HepG2 (cell line): ENCODE measurements around the gene AK2. TPM values are rescaled to one million over a fixed set of nuclear protein-coding genes. Genes with fewer than 3 reads are reported as not detected.

Experiments
- AGO2 ChIP-seq: fragments of 200-400 bp; formaldehyde crosslinking; optimal IDR thresholded peaks from 2 replicates; pipeline ENCODE3; 2017; ENCODE audit warnings: mild to moderate bottlenecking, low read depth, low read length, moderate library complexity
- GABPB1 ChIP-seq: IDR thresholded peaks from 2 replicates; pipeline ENCODE4 v1.6.1; 2016; ENCODE audit warnings: mild to moderate bottlenecking, missing genetic modification reagents, moderate library complexity, missing compliant biosample characterization
- GRHL1 ChIP-seq: sonication (generic); formaldehyde crosslinking; conservative IDR thresholded peaks from 2 replicates; pipeline ENCODE4 v1.8.0; 2022; ENCODE audit warnings: missing genetic modification reagents
- HDAC1 ChIP-seq: sonication (generic); formaldehyde crosslinking; IDR thresholded peaks from 2 replicates; pipeline ENCODE4 v1.5.1; 2020; ENCODE audit warnings: mild to moderate bottlenecking, missing genetic modification reagents
- HMGXB3 ChIP-seq: sonication (generic); formaldehyde crosslinking; IDR thresholded peaks from 2 replicates; pipeline ENCODE4 v1.4.0; 2020; ENCODE audit warnings: missing genetic modification reagents, borderline replicate concordance
- KDM2A ChIP-seq: sonication (generic); formaldehyde crosslinking; IDR thresholded peaks from 2 replicates; pipeline ENCODE4 v1.4.0; 2020; ENCODE audit warnings: low read depth, missing genetic modification reagents, borderline replicate concordance
- MIER2 ChIP-seq: IDR thresholded peaks from 2 replicates; pipeline ENCODE4 v1.6.1; 2016; ENCODE audit warnings: missing biosample characterization, missing genetic modification reagents
- POGK ChIP-seq: sonication (generic); formaldehyde crosslinking; conservative IDR thresholded peaks from 2 replicates; pipeline ENCODE4 v1.8.0; 2022; ENCODE audit warnings: mild to moderate bottlenecking, moderate library complexity, missing genetic modification reagents
- XRCC5 ChIP-seq: fragments of 200-400 bp; formaldehyde crosslinking; optimal IDR thresholded peaks from 2 replicates; pipeline ENCODE3; 2017; ENCODE audit warnings: mild to moderate bottlenecking, low read length
- ZNF263 ChIP-seq: sonication (generic); formaldehyde crosslinking; IDR thresholded peaks from 2 replicates; pipeline ENCODE4 v1.4.0; 2020; ENCODE audit warnings: missing genetic modification reagents
- ZNF512B ChIP-seq: sonication (generic); formaldehyde crosslinking; IDR thresholded peaks from 2 replicates; pipeline ENCODE4 v1.5.1; 2020; ENCODE audit warnings: missing genetic modification reagents, mild to moderate bottlenecking, borderline replicate concordance
- ZNF607 ChIP-seq: sonication (generic); formaldehyde crosslinking; IDR thresholded peaks from 2 replicates; pipeline ENCODE4 v1.5.1; 2020; ENCODE audit warnings: missing genetic modification reagents, mild to moderate bottlenecking, borderline replicate concordance
- ZNF740 ChIP-seq: sonication (generic); formaldehyde crosslinking; IDR thresholded peaks from 2 replicates; pipeline ENCODE4 v1.4.0; 2020; ENCODE audit warnings: missing genetic modification reagents
- ZNF766 ChIP-seq: sonication (generic); formaldehyde crosslinking; IDR thresholded peaks from 2 replicates; pipeline ENCODE4 v1.5.0; 2020; ENCODE audit warnings: missing genetic modification reagents, borderline replicate concordance
- polyA plus RNA-seq, 8 experiments: library from polyadenylated mRNA; depleted of rRNA in 3 of 8; stranded (reverse) in 7 of 8; unstranded in 1 of 8; fragments of >200 nt; fragmentation: Illumina TruSeq in 4 of 8; extraction: Trizol in 4 of 8; gene quantifications; 2 replicates each; pipeline versions ENCODE4 v1.2.1 to v1.2.3, GENCODE V29; 2011 to 2016; ENCODE audit warnings: low read depth in 4 of 8, missing spikeins in 1 of 8, mixed read lengths in 1 of 8; ENCODE audit not compliant: insufficient read depth in 1 of 8
- total RNA-seq, 5 experiments: library from RNA; depleted of rRNA; stranded (reverse); fragments of >200 nt; fragmentation: Illumina TruSeq; extraction: Trizol; gene quantifications; 2 replicates each; pipeline ENCODE4 v1.2.3, GENCODE V29; 2016; ENCODE audit warnings: low read depth in 1 of 5

Gene AK2
- total and polyA plus RNA-seq, 2 of the 13 experiments (the other 11 are each of a cell fraction or from before 2014, with no cell fraction given) = 170 to 188 TPM

- TF ChIP-seq HMGXB3 (no peak), ZNF766 (CRISPR knock-in tag) (no peak), ZNF263 (CRISPR knock-in tag) (peak; percentile 66; the same call in 1 of the 2 replicates), KDM2A (0 out of 2 replicates have a peak, but pooled peaks have one; percentile 43), ZNF512B (CRISPR knock-in tag) (no peak), POGK (CRISPR knock-in tag) (0 out of 2 replicates have a peak, but pooled peaks have one; percentile 31), HDAC1 (CRISPR knock-in tag) (no peak), GRHL1 (CRISPR knock-in tag) (no peak), XRCC5 (peak; percentile 32), ZNF740 (CRISPR knock-in tag) (no peak), ZNF607 (CRISPR knock-in tag) (no peak), AGO2 (no peak), MIER2 (no peak), GABPB1 (CRISPR knock-in tag) (peak; percentile 44; the same call in 1 of the 2 replicates)
Observed at GRCh38 chr1:32972814-32973428, 63.8 kb downstream of the AK2 start (continued).
